ENCODE measurements around the gene RPL12. TPM values are rescaled to one million over a fixed set of nuclear protein-coding genes. Genes with fewer than 3 reads are reported as not detected.

Gene RPL12
- polyA plus RNA-seq, 6 donors from 2014 or later = 1,582 to 1,976 (median 1,881) TPM

- Mint-ChIP-seq H3K9me3 (no peaks in the 10 kb centered on the region), H3K27me3 (no peaks in the 10 kb centered on the region), H3K4me1 (peaks cover 9 to 28% (median 19%) of the 10 kb centered on the region in 3 donors), H3K36me3 (peaks cover 29 to 32% of the 10 kb centered on the region in 2 donors), H3K27ac (peak overlapping the region in 2 of 6 donors; percentile 43 to 63), H3K4me3 (peak overlapping the region in 1 of 8 donors; percentile 9)
- ATAC-seq (ENCODE audit: low read depth in 2 of 2) (no peak), DNase-seq (no peak)
These were observed 6.0 kb downstream of the RPL12 start for GRCh38 chr9:127444921-127445850.

- Mint-ChIP-seq H3K9me3 (no peaks in the 10 kb centered on the region), H3K4me3 (peak overlapping the region in 1 of 8 donors; percentile 27), H3K27me3 (no peaks in the 10 kb centered on the region), H3K27ac (peak overlapping the region in 1 of 6 donors; percentile 10), H3K4me1 (peaks cover 5 to 22% (median 12%) of the 10 kb centered on the region in 3 donors), H3K36me3 (peaks cover 30 to 36% of the 10 kb centered on the region in 2 donors)
- DNase-seq (no peak), ATAC-seq (ENCODE audit: low read depth in 2 of 2) (no peak)
These were observed 6.8 kb downstream of the RPL12 start for GRCh38 chr9:127444283-127444920.

GRCh38 chr9:127438394-127438793 is 12.8 kb downstream of the RPL12 start:
- Mint-ChIP-seq H3K4me1 (peaks cover 0 to 10% (median 6%) of the 10 kb centered on the region in 3 donors), H3K9me3 (no peaks in the 10 kb centered on the region), H3K4me3 (no peak overlapping the region), H3K27ac (no peak overlapping the region), H3K27me3 (no peaks in the 10 kb centered on the region), H3K36me3 (peaks cover 26 to 51% of the 10 kb centered on the region in 2 donors)
- DNase-seq (no peak), ATAC-seq (ENCODE audit: low read depth in 2 of 2) (no peak)

- ATAC-seq (ENCODE audit: low read depth in 2 of 2) (no peak), DNase-seq (no peak)
- Mint-ChIP-seq H3K4me3 (no peak overlapping the region), H3K27me3 (no peaks in the 10 kb centered on the region), H3K9me3 (no peaks in the 10 kb centered on the region), H3K4me1 (peaks cover 0 to 15% (median 6%) of the 10 kb centered on the region in 3 donors), H3K27ac (no peak overlapping the region), H3K36me3 (peaks cover 26 to 54% of the 10 kb centered on the region in 2 donors)
These were observed 13.5 kb downstream of the RPL12 start for GRCh38 chr9:127437497-127438264.

- DNase-seq (no peak), ATAC-seq (ENCODE audit: low read depth in 2 of 2) (no peak)
- peaks cover 15 to 22% of the 10 kb centered on the region in 2 donors for H3K36me3 Mint-ChIP-seq
- H3K9me3 Mint-ChIP-seq = no peaks in the 10 kb centered on the region
- no peak overlapping the region for H3K27ac Mint-ChIP-seq
- no peaks in the 10 kb centered on the region for H3K27me3 Mint-ChIP-seq
- no peak overlapping the region for H3K4me3 Mint-ChIP-seq
- peaks cover 15 to 22% (median 17%) of the 10 kb centered on the region in 3 donors for H3K4me1 Mint-ChIP-seq
These were observed 20.8 kb downstream of the RPL12 start for GRCh38 chr9:127430415-127430814.

GRCh38 chr9:127428348-127428747 is 22.9 kb downstream of the RPL12 start:
- H3K4me3 Mint-ChIP-seq = peak overlapping the region in 2 of 8 donors; percentile 56 to 77
- peaks cover 27 to 32% (median 31%) of the 10 kb centered on the region in 3 donors for H3K4me1 Mint-ChIP-seq
- no peak for ATAC-seq (ENCODE audit: low read depth in 2 of 2)
- H3K27me3 Mint-ChIP-seq = no peaks in the 10 kb centered on the region
- no peak for DNase-seq
- peaks cover 2 to 13% of the 10 kb centered on the region in 2 donors for H3K36me3 Mint-ChIP-seq
- no peaks in the 10 kb centered on the region for H3K9me3 Mint-ChIP-seq
- no peak overlapping the region for H3K27ac Mint-ChIP-seq

- Mint-ChIP-seq H3K27me3 (no peaks in the 10 kb centered on the region), H3K4me3 (peak overlapping the region in 5 of 8 donors; percentile 37 to 100 (median 94)), H3K9me3 (no peaks in the 10 kb centered on the region), H3K4me1 (peaks cover 30 to 46% (median 39%) of the 10 kb centered on the region in 3 donors), H3K27ac (peak overlapping the region in 1 of 6 donors; percentile 84), H3K36me3 (peaks cover 0 to 13% of the 10 kb centered on the region in 2 donors)
- DNase-seq = no peak
- ATAC-seq (ENCODE audit: low read depth in 2 of 2) = no peak
These were observed 24.4 kb downstream of the RPL12 start for GRCh38 chr9:127426756-127427155.

- H3K4me1 Mint-ChIP-seq = peaks cover 30 to 46% (median 39%) of the 10 kb centered on the region in 3 donors
- peak overlapping the region; percentile 69 to 98 (median 96) for H3K27ac Mint-ChIP-seq
- no peaks in the 10 kb centered on the region for H3K27me3 Mint-ChIP-seq
- DNase-seq = no peak
- H3K36me3 Mint-ChIP-seq = no peaks in the 10 kb centered on the region
- no peaks in the 10 kb centered on the region for H3K9me3 Mint-ChIP-seq
- peak; percentile 27 to 37 for ATAC-seq (ENCODE audit: low read depth in 2 of 2)
- H3K4me3 Mint-ChIP-seq = peak overlapping the region; percentile 94 to 100 (median 100)
These were observed 26.6 kb downstream of the RPL12 start for GRCh38 chr9:127424676-127424999.

- peak; percentile 94 for ATAC-seq (ENCODE audit: low read depth in 2 of 2)
- Mint-ChIP-seq H3K27me3 (no peaks in the 10 kb centered on the region), H3K36me3 (no peaks in the 10 kb centered on the region), H3K9me3 (no peaks in the 10 kb centered on the region), H3K27ac (peak within 1 kb of the TSS; percentile 85 to 98 (median 96)), H3K4me1 (peaks cover 30 to 46% (median 39%) of the 10 kb centered on the region in 3 donors), H3K4me3 (peak within 1 kb of the TSS; percentile 94 to 100 (median 100))
- DNase-seq = peak; percentile 90
These were observed 27.1 kb downstream of the RPL12 start, which contains the start of gene ZNF79 for GRCh38 chr9:127423934-127424675. ZNF79 (plus strand) TSS chr9:127424382; CDS start chr9:127424788, 406 bp downstream.

GRCh38 chr9:127423476-127423933 is 27.7 kb downstream of the RPL12 start:
- DNase-seq (no peak), ATAC-seq (ENCODE audit: low read depth in 2 of 2) (no peak)
- peak overlapping the region; percentile 94 to 100 (median 100) for H3K4me3 Mint-ChIP-seq
- H3K4me1 Mint-ChIP-seq = peaks cover 30 to 46% (median 43%) of the 10 kb centered on the region in 3 donors
- H3K27ac Mint-ChIP-seq = peak overlapping the region in 5 of 6 donors; percentile 85 to 98 (median 95)
- no peaks in the 10 kb centered on the region for H3K9me3 Mint-ChIP-seq
- H3K27me3 Mint-ChIP-seq = no peaks in the 10 kb centered on the region
- H3K36me3 Mint-ChIP-seq = no peaks in the 10 kb centered on the region

GRCh38 chr9:127422787-127423186 is 28.4 kb downstream of the RPL12 start:
- no peak for ATAC-seq (ENCODE audit: low read depth in 2 of 2)
- peaks cover 30 to 50% (median 47%) of the 10 kb centered on the region in 3 donors for H3K4me1 Mint-ChIP-seq

GRCh38 chr9:127422133-127422782 is 28.9 kb downstream of the RPL12 start:
- H3K27ac Mint-ChIP-seq = no peak overlapping the region
- no peaks in the 10 kb centered on the region for H3K36me3 Mint-ChIP-seq
- peaks cover 30 to 52% (median 47%) of the 10 kb centered on the region in 3 donors for H3K4me1 Mint-ChIP-seq
- H3K27me3 Mint-ChIP-seq = no peaks in the 10 kb centered on the region
- DNase-seq (no peak), ATAC-seq (ENCODE audit: low read depth in 2 of 2) (no peak)
- H3K4me3 Mint-ChIP-seq = peak overlapping the region in 2 of 8 donors; percentile 94 to 98
- no peaks in the 10 kb centered on the region for H3K9me3 Mint-ChIP-seq

More at GRCh38 chr9:127422787-127423186, 28.4 kb downstream of the RPL12 start:
- Mint-ChIP-seq H3K27me3 (no peaks in the 10 kb centered on the region), H3K4me3 (peak overlapping the region; percentile 47 to 100 (median 100)), H3K9me3 (no peaks in the 10 kb centered on the region), H3K27ac (peak overlapping the region in 4 of 6 donors; percentile 60 to 95 (median 74)), H3K36me3 (no peaks in the 10 kb centered on the region)
- DNase-seq = no peak

Measured in naive B cell (primary cell).